ENCODE results near the gene ELANE.

The ELANE gene

GRCh38 chr19:804419-805165, 47.5 kb upstream of the ELANE start:
- peak in 1 of 2 experiments; percentile 36 for DNase-seq (ENCODE audit: low read depth in 1 of 2, low spot score in 1 of 2)
- H3K4me3 ChIP-seq (replicated peaks; ENCODE audit: insufficient read depth, low read length) = no peak overlapping the region
- TF ChIP-seq POLR2AphosphoS5 (IDR thresholded peaks at IDR 0.05; ENCODE audit: low read depth) = 0 out of 2 replicates have a peak, but pooled peaks have one; percentile 31
- no peak for TF ChIP-seq CTCF (IDR thresholded peaks at IDR 0.05; ENCODE audit: insufficient read depth, low read length)
- TF ChIP-seq REST (IDR thresholded peaks at IDR 0.05; ENCODE audit: insufficient replicate concordance, low read depth) = no peak
- no peak for TF ChIP-seq SPI1 (IDR thresholded peaks at IDR 0.05; ENCODE audit: borderline replicate concordance, low read depth)
- TF ChIP-seq GABPA (IDR thresholded peaks at IDR 0.05; ENCODE audit: low read depth) = no peak
- no peak overlapping the region for H3K27ac ChIP-seq (replicated peaks)
- no peaks in the 10 kb centered on the region for H3K27me3 ChIP-seq (ENCODE audit: insufficient read depth, poor library complexity, severe bottlenecking)

GRCh38 chr19:805166-805551, 46.9 kb upstream of the ELANE start:
- Histone ChIP-seq H3K4me3 (replicated peaks; ENCODE audit: insufficient read depth, low read length) (no peak overlapping the region), H3K27ac (replicated peaks) (no peak overlapping the region), H3K27me3 (ENCODE audit: insufficient read depth, poor library complexity, severe bottlenecking) (no peaks in the 10 kb centered on the region)
- DNase-seq (ENCODE audit: low read depth in 1 of 2, low spot score in 1 of 2) = peak in 1 of 2 experiments; percentile 59
- TF ChIP-seq REST (IDR thresholded peaks at IDR 0.05; ENCODE audit: insufficient replicate concordance, low read depth) = no peak
- no peak for TF ChIP-seq CTCF (IDR thresholded peaks at IDR 0.05; ENCODE audit: insufficient read depth, low read length)
- no peak for TF ChIP-seq GABPA (IDR thresholded peaks at IDR 0.05; ENCODE audit: low read depth)
- TF ChIP-seq SPI1 (IDR thresholded peaks at IDR 0.05; ENCODE audit: borderline replicate concordance, low read depth) = no peak
- TF ChIP-seq POLR2AphosphoS5 (IDR thresholded peaks at IDR 0.05; ENCODE audit: low read depth) = peak; percentile 9; the same call in 1 of the 2 replicates

- DNase-seq (ENCODE audit: low read depth in 1 of 2, low spot score in 1 of 2) = peak in 1 of 2 experiments; percentile 63
- H3K27me3 ChIP-seq (ENCODE audit: insufficient read depth, poor library complexity, severe bottlenecking) = no peaks in the 10 kb centered on the region
- no peak overlapping the region for H3K27ac ChIP-seq (replicated peaks)
- H3K4me3 ChIP-seq (replicated peaks; ENCODE audit: insufficient read depth, low read length) = no peak overlapping the region
- no peak for TF ChIP-seq REST (IDR thresholded peaks at IDR 0.05; ENCODE audit: insufficient replicate concordance, low read depth)
- TF ChIP-seq POLR2AphosphoS5 (IDR thresholded peaks at IDR 0.05; ENCODE audit: low read depth) = no peak; the same call in 1 of the 2 replicates
- no peak for TF ChIP-seq SPI1 (IDR thresholded peaks at IDR 0.05; ENCODE audit: borderline replicate concordance, low read depth)
- no peak for TF ChIP-seq CTCF (IDR thresholded peaks at IDR 0.05; ENCODE audit: insufficient read depth, low read length)
- TF ChIP-seq GABPA (IDR thresholded peaks at IDR 0.05; ENCODE audit: low read depth) = no peak
These were observed 46.2 kb upstream of the ELANE start for GRCh38 chr19:805600-806550.
